Nephron (organoid): Measurements from ENCODE around the gene KATNB1.
"Not testable (repeated sequence)": the region's sequence is repeated elsewhere in the genome, so short reads cannot be mapped to it uniquely, and the experiment has no call there.

Experiments used
- H3K27ac Mint-ChIP-seq, 3 experiments: 2 replicates each; pipeline ENCODE4 v1.8.0; 2020; ENCODE audit warnings: mixed read lengths in 3 of 3, mild to moderate bottlenecking in 2 of 3, moderate library complexity in 1 of 3
- H3K27me3 Mint-ChIP-seq: 2 replicates; pipeline ENCODE4 v1.8.0; 2021; ENCODE audit warnings: low read depth, mild to moderate bottlenecking, moderate library complexity, mixed read lengths
- H3K36me3 Mint-ChIP-seq: 2 replicates; pipeline ENCODE4 v1.8.0; 2020; ENCODE audit warnings: low read depth, mixed read lengths
- H3K4me1 Mint-ChIP-seq: 2 replicates; pipeline ENCODE4 v1.8.0; 2020; ENCODE audit warnings: mixed read lengths
- H3K4me3 Mint-ChIP-seq, 3 experiments: 2 replicates each; pipeline ENCODE4 v1.8.0; 2020; ENCODE audit warnings: mild to moderate bottlenecking in 3 of 3, mixed read lengths in 3 of 3, moderate library complexity in 2 of 3
- H3K9me3 Mint-ChIP-seq: 2 replicates; pipeline ENCODE4 v1.8.0; 2020; ENCODE audit warnings: mixed read lengths
- TF ChIP-seq, protein P1 (sequence below), 3 experiments: fragments of 200-600 bp; sonication (generic); IDR thresholded peaks; one replicate each; pipeline ENCODE4 v1.5.0; 2021; ENCODE audit warnings: antibody characterized with exemption in 3 of 3; ENCODE audit not compliant: unreplicated experiment in 3 of 3

KATNB1 gene

DNA sequence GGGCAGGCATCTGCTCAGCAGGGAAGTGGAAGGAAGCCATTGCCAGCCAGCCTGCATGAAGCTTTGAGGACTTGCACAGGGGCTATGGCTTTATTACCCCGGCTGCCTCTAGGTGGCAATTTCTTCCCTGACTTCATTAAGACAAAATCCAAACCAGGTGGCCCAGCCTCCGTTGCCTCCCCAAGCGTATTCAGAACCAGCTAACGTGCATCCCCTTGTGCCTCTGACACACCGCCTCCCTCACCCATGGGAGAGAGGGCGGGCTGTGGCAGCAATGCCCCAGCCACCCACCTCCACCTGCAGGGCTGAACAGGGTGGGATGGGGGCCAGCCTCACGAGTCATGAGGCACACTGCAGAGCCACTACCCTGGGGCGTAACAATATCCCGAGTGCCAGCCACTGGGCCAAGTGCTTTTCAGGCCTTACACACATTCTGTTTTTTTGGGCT lies 59.9 kb downstream of the KATNB1 start:
- Mint-ChIP-seq H3K27me3 (peaks cover 12% of the 10 kb centered on the region), H3K4me3 (peak overlapping the region in 1 of 3 experiments; percentile 37), H3K9me3 (no peaks in the 10 kb centered on the region), H3K27ac (peak overlapping the region in 2 of 3 experiments; percentile 63 to 68), H3K36me3 (no peaks in the 10 kb centered on the region), H3K4me1 (peaks cover 42% of the 10 kb centered on the region)
- TF ChIP-seq, protein P1, sequence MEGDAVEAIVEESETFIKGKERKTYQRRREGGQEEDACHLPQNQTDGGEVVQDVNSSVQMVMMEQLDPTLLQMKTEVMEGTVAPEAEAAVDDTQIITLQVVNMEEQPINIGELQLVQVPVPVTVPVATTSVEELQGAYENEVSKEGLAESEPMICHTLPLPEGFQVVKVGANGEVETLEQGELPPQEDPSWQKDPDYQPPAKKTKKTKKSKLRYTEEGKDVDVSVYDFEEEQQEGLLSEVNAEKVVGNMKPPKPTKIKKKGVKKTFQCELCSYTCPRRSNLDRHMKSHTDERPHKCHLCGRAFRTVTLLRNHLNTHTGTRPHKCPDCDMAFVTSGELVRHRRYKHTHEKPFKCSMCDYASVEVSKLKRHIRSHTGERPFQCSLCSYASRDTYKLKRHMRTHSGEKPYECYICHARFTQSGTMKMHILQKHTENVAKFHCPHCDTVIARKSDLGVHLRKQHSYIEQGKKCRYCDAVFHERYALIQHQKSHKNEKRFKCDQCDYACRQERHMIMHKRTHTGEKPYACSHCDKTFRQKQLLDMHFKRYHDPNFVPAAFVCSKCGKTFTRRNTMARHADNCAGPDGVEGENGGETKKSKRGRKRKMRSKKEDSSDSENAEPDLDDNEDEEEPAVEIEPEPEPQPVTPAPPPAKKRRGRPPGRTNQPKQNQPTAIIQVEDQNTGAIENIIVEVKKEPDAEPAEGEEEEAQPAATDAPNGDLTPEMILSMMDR (IDR thresholded peaks at IDR 0.05; ENCODE audit: unreplicated experiment in 3 of 3), result peak; percentile 37 to 54 (median 41)

DNA sequence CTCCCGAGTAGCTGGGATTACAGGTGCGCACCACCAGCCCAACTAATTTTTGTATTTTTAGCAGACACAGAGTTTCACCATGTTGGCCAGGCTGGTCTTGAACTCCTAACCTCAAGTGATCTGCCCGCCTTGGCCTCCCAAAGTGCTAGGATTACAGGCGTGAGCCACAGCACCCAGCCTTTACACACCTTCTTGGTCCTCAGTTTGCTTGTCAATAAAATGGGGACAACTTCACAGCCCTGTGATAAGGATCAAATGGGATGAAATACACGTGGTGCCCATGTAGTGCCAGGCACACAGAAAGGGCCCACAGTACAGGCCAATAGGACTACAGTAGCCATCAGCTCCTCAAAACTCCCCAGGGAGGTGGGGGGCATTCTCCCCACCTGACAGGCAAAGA lies 60.4 kb downstream of the KATNB1 start:
- H3K4me3 Mint-ChIP-seq, H3K27ac Mint-ChIP-seq, H3K9me3 Mint-ChIP-seq, H3K36me3 Mint-ChIP-seq: not testable (repeated sequence)
- Mint-ChIP-seq H3K27me3 (peaks cover 14% of the 10 kb centered on the region), H3K4me1 (peaks cover 47% of the 10 kb centered on the region)

DNA sequence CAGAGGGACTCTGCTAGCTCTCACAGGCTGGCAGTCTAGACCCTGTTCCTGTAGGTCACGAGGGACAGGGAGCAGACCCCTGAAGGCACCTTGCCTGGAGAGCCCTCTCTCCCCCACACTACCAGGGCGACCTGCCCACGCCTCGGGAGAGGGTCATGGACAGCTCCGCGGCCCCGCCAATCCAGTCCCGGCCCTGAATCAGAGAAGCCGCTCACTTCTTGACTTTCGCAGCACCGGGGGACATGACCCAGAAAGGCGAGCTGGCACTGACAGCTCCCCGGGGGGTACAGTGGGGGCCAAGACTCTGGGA lies 61.6 kb downstream of the KATNB1 start:
- Mint-ChIP-seq H3K4me1 (peaks cover 42% of the 10 kb centered on the region), H3K4me3 (peak overlapping the region in 1 of 3 experiments; percentile 62), H3K27ac (peak overlapping the region in 2 of 3 experiments; percentile 75 to 94), H3K27me3 (peaks cover 14% of the 10 kb centered on the region), H3K36me3 (no peaks in the 10 kb centered on the region), H3K9me3 (no peaks in the 10 kb centered on the region)
- TF ChIP-seq, protein P1 (IDR thresholded peaks at IDR 0.05; ENCODE audit: unreplicated experiment in 3 of 3), result no peak

DNA sequence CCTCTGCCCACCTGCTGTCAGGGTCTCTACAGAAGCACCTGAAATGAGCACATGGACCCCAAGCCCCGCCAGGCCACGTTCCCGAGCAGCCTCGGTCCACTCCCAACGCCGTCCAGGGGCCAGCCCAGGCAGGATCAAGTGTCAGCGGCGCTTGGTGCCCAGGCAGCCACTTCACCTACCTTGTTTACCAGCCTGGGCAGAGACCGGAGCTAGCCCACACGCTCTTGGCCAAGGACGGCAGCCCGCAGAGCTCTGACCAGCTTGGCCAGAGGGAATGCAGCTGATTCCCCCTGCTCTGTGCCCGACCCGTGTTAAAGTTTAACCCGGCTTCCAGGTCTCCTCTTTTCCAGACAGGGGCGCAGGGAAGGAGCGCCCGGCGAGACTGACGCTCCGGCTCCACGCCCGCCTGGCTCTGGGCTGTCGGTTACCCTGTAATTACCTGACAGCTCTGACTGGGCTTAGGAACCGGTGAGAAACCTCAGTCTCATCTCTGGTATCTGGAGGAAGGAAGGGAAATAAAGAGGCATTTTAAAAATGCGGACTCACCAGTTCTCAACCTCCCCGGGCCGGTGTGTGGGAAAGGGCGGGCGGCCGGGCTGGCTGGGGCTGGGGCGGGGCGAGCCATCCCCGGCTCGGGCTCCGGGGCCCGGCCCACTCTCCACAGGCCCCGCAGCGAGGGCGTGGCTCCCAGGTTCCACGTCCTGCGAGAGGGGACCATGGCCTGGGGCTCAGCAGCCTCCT lies 62.1 kb downstream of the KATNB1 start:
- H3K4me3 Mint-ChIP-seq, result peak overlapping the region; percentile 32 to 62 (median 61)
- H3K36me3 Mint-ChIP-seq, result no peaks in the 10 kb centered on the region
- no peaks in the 10 kb centered on the region for H3K9me3 Mint-ChIP-seq
- peaks cover 41% of the 10 kb centered on the region for H3K4me1 Mint-ChIP-seq
- TF ChIP-seq, protein P1 (IDR thresholded peaks at IDR 0.05; ENCODE audit: unreplicated experiment in 3 of 3), result no peak
- peak overlapping the region; percentile 75 to 94 (median 87) for H3K27ac Mint-ChIP-seq
- peaks cover 14% of the 10 kb centered on the region for H3K27me3 Mint-ChIP-seq

GRCh38 chr16:57798267-57798810 lies 62.8 kb downstream of the KATNB1 start:
- H3K9me3 Mint-ChIP-seq, result no peaks in the 10 kb centered on the region
- peak overlapping the region; percentile 66 to 75 (median 72) for H3K4me3 Mint-ChIP-seq
- H3K4me1 Mint-ChIP-seq, result peaks cover 48% of the 10 kb centered on the region
- TF ChIP-seq, protein P1 (IDR thresholded peaks at IDR 0.05; ENCODE audit: unreplicated experiment in 3 of 3), result no peak
- no peaks in the 10 kb centered on the region for H3K36me3 Mint-ChIP-seq
- peaks cover 14% of the 10 kb centered on the region for H3K27me3 Mint-ChIP-seq
- peak overlapping the region; percentile 43 to 68 (median 50) for H3K27ac Mint-ChIP-seq

GRCh38 chr16:57798953-57799599 lies 63.5 kb downstream of the KATNB1 start:
- peaks cover 14% of the 10 kb centered on the region for H3K27me3 Mint-ChIP-seq
- H3K4me3 Mint-ChIP-seq, result peak overlapping the region; percentile 72 to 81 (median 75)
- H3K9me3 Mint-ChIP-seq, result no peaks in the 10 kb centered on the region
- TF ChIP-seq, protein P1 (IDR thresholded peaks at IDR 0.05; ENCODE audit: unreplicated experiment in 3 of 3), result no peak
- peak overlapping the region; percentile 43 to 68 (median 50) for H3K27ac Mint-ChIP-seq
- H3K4me1 Mint-ChIP-seq, result peaks cover 55% of the 10 kb centered on the region
- no peaks in the 10 kb centered on the region for H3K36me3 Mint-ChIP-seq
